Activated naive CD8-positive, alpha-beta T cell treated with anti-CD3 and anti-CD28 coated beads, Interleukin-2, amount 10 ng/mL, durations not matched to agents 7 days and 5 days (primary cell): ENCODE measurements around the gene SEC23A. TPM values are rescaled to one million over a fixed set of nuclear protein-coding genes. Genes with fewer than 3 reads are reported as not detected.
"Not testable (repeated sequence)": the region's sequence is repeated elsewhere in the genome, so short reads cannot be mapped to it uniquely, and the experiment has no call there.

Source experiments
- ATAC-seq: fragments of 150-1000 bp; cut with Tn5 transposase; one replicate; pipeline ENCODE4 v1.10.0; 2021; ENCODE audit warnings: low read depth, moderate library complexity
- POLR2A ChIA-PET: fragments of 350-600 bp; sonication (Branson Sonifier 250); formaldehyde crosslinking; loops from one replicate; lab custom pipeline; 2021; ENCODE audit warnings: antibody characterized with exemption; lab: Charles Lee
- DNase-seq: peaks from one replicate; pipeline ENCODE4 v3.0.0; 2021
- H3K27ac Mint-ChIP-seq: one replicate; pipeline ENCODE4 v1.8.0; 2022; ENCODE audit warnings: mild to moderate bottlenecking, mixed read lengths
- H3K27me3 Mint-ChIP-seq: one replicate; pipeline ENCODE4 v1.8.0; 2022; ENCODE audit warnings: mild to moderate bottlenecking, moderate library complexity, mixed read lengths
- H3K36me3 Mint-ChIP-seq: one replicate; pipeline ENCODE4 v1.8.0; 2021; ENCODE audit warnings: mild to moderate bottlenecking, mixed read lengths
- H3K4me1 Mint-ChIP-seq: one replicate; pipeline ENCODE4 v1.8.0; 2021; ENCODE audit warnings: mixed read lengths
- H3K4me3 Mint-ChIP-seq: one replicate; pipeline ENCODE4 v1.8.0; 2022; ENCODE audit warnings: mild to moderate bottlenecking, moderate library complexity, mixed read lengths
- H3K9me3 Mint-ChIP-seq: one replicate; pipeline ENCODE4 v1.8.0; 2021; ENCODE audit warnings: mixed read lengths
- total RNA-seq, 2 experiments: library from RNA; stranded (reverse); gene quantifications; one replicate each; pipeline ENCODE4 v1.2.3, GENCODE V29; 2021

SEC23A gene
- total RNA-seq, 2 experiments from 2014 or later, result 66.2 to 66.8 TPM

DNA sequence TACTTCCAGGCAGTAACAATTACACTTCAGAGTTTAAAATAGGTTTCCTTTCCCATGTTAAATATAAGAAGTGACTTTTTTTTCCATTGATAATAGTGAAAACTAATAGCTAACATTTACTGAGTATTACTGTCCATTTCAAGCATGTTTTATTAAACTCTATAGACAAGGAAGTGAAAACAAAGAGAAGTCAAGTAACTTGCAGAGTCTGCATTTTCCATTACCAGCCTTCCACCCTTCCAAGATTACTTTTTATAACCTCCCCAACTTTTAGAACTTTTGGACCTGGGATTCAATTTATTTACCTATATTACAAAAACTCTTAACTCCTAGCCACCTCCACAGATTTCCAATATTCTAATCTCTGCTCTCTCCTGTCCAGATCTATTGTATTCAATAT is 67.7 kb downstream of the SEC23A start:
- no peaks in the 10 kb centered on the region for H3K27me3 Mint-ChIP-seq
- peaks cover 15% of the 10 kb centered on the region for H3K36me3 Mint-ChIP-seq
- no peak for DNase-seq
- H3K9me3 Mint-ChIP-seq, result no peaks in the 10 kb centered on the region
- POLR2A ChIA-PET, result no interaction called here
- H3K4me3 Mint-ChIP-seq, result no peak overlapping the region
- no peak for ATAC-seq
- no peak overlapping the region for H3K27ac Mint-ChIP-seq
- peaks cover 9% of the 10 kb centered on the region for H3K4me1 Mint-ChIP-seq

- ATAC-seq (no peak), DNase-seq (no peak)
- Mint-ChIP-seq H3K27ac (no peak overlapping the region), H3K9me3 (no peaks in the 10 kb centered on the region), H3K4me1 (peaks cover 9% of the 10 kb centered on the region), H3K27me3 (no peaks in the 10 kb centered on the region), H3K36me3 (peaks cover 18% of the 10 kb centered on the region), H3K4me3 (no peak overlapping the region)
- POLR2A ChIA-PET, result interaction anchor here (0.9 kb wide), 1 partner anchor 68 kb away, joined by 3 read pairs; the partner anchor contains the start of gene SEC23A
These were observed 68.3 kb downstream of the SEC23A start for GRCh38 chr14:39034481-39035296.

DNA sequence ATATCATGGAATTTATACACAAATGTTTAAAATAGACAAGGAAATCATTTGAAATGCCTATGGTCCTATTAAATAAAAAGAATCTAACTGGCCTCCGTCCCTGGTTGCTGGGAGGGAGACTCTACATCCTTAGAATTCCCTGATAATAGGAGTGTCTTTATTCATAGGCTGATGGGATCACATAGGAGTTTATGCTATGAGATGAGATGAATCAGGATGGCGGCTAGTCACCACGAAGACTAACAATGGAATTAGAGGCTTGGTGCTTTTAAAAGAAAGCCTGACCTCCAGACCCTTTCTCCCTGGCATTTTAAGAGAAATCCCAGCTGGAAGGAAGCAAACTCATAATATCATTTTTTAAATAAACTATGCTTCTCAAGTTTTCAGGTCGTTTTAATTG is 69.7 kb downstream of the SEC23A start:
- POLR2A ChIA-PET, result no interaction called here
- Mint-ChIP-seq H3K4me1 (peaks cover 2% of the 10 kb centered on the region), H3K36me3 (peaks cover 17% of the 10 kb centered on the region), H3K4me3 (no peak overlapping the region), H3K27me3 (no peaks in the 10 kb centered on the region), H3K9me3 (no peaks in the 10 kb centered on the region), H3K27ac (no peak overlapping the region)
- DNase-seq (no peak), ATAC-seq (no peak)

- H3K9me3 Mint-ChIP-seq, result no peaks in the 10 kb centered on the region
- POLR2A ChIA-PET, result no interaction called here
These were observed 72.8 kb downstream of the SEC23A start for GRCh38 chr14:39030209-39030608.

GRCh38 chr14:39029789-39030188 is 73.2 kb downstream of the SEC23A start:
- no peak overlapping the region for H3K4me3 Mint-ChIP-seq
- no peak for ATAC-seq
- H3K4me1 Mint-ChIP-seq, result peaks cover 10% of the 10 kb centered on the region
- no peak overlapping the region for H3K27ac Mint-ChIP-seq
- H3K36me3 Mint-ChIP-seq, result peaks cover 24% of the 10 kb centered on the region
- POLR2A ChIA-PET, result no interaction called here
- no peaks in the 10 kb centered on the region for H3K9me3 Mint-ChIP-seq
- DNase-seq, result no peak
- no peaks in the 10 kb centered on the region for H3K27me3 Mint-ChIP-seq

More at GRCh38 chr14:39030209-39030608, 72.8 kb downstream of the SEC23A start:
- no peak for ATAC-seq
- peaks cover 24% of the 10 kb centered on the region for H3K36me3 Mint-ChIP-seq
- DNase-seq, result no peak
- no peaks in the 10 kb centered on the region for H3K27me3 Mint-ChIP-seq
- H3K27ac Mint-ChIP-seq, result no peak overlapping the region
- no peak overlapping the region for H3K4me3 Mint-ChIP-seq
- peaks cover 10% of the 10 kb centered on the region for H3K4me1 Mint-ChIP-seq

GRCh38 chr14:39028620-39029019 is 74.4 kb downstream of the SEC23A start:
- Mint-ChIP-seq H3K27ac (no peak overlapping the region), H3K9me3 (no peaks in the 10 kb centered on the region), H3K4me3 (no peak overlapping the region), H3K36me3 (peaks cover 24% of the 10 kb centered on the region), H3K27me3 (no peaks in the 10 kb centered on the region), H3K4me1 (peaks cover 10% of the 10 kb centered on the region)
- POLR2A ChIA-PET, result no interaction called here
- ATAC-seq (no peak), DNase-seq (no peak)

DNA sequence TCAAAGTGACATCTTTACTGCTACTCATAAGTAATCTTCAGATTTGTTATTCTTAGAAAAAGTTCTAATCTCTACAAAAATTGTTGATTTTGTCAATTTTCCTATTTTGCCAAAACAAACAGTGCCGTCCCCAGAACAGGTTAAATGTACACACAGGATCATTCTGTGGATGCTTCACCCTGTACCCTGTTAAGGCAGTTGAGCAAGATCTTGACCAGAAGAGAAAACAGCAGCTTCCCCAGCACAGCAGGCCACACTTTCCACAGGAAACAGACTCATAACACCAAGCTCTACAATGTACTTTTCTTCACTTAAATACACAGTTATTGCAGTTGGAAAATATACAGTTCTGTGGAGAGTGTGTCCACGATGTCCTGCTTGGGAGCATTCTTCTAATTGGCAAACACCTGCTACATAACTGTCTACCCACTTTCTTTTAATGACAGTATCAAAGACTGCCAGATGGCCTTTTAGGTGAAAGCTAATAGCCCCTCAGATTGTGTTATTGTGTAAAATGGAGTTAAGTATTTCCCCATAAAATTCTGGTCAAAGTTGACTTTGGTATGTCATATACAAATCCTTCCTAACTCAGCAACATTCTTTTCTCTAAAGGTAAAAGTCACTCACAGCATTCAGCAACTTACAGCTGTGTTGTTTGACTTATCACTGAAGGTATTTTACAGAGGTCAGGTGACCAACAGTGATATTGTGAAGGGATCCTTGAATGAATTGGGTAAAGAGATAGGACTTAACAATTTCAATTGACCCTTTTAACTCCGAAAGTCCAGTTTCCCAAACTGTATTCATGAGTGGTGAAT is 77.0 kb downstream of the SEC23A start:
- no peaks in the 10 kb centered on the region for H3K27me3 Mint-ChIP-seq
- H3K4me3 Mint-ChIP-seq, result no peak overlapping the region
- no peak overlapping the region for H3K27ac Mint-ChIP-seq
- H3K9me3 Mint-ChIP-seq, result no peaks in the 10 kb centered on the region
- ATAC-seq, result peak; percentile 39
- POLR2A ChIA-PET, result interaction anchor here (0.6 kb wide), 1 partner anchor 106 kb away, joined by 3 read pairs; no protein-coding TSS in a partner anchor
- DNase-seq, result no peak
- peaks cover 10% of the 10 kb centered on the region for H3K4me1 Mint-ChIP-seq
- H3K36me3 Mint-ChIP-seq, result peaks cover 20% of the 10 kb centered on the region

DNA sequence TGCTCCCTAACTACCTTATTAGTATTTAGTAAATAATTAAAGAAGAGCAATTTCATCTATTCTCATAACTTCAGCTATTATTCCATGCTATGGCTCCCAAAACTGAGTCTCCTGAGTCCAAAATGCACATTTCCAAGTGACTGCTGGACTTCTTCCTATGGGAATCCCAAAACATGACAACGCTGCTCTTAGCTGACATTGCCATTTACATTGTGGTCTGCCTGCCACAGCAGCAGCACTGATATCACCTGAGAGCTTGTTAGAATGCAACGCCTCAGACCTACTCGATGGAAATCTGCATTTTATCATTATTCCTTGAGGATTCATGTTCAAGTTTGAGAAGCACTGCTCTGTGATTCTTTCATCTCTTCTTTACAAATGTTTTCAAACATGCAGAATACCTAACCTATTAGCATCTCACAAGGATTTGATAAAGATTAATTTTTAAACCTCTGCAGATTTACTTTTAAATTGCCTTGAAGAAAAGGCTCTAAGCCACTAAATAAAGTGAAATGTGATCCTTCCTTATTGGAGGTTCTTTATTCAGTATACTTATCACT is 77.7 kb downstream of the SEC23A start:
- H3K36me3 Mint-ChIP-seq, result peaks cover 15% of the 10 kb centered on the region
- POLR2A ChIA-PET, result interaction anchor here (0.6 kb wide), 1 partner anchor 107 kb away, joined by 3 read pairs; no protein-coding TSS in a partner anchor
- no peaks in the 10 kb centered on the region for H3K27me3 Mint-ChIP-seq
- no peak overlapping the region for H3K4me3 Mint-ChIP-seq
- DNase-seq (no peak), ATAC-seq (no peak)
- H3K9me3 Mint-ChIP-seq, result no peaks in the 10 kb centered on the region
- H3K27ac Mint-ChIP-seq, result no peak overlapping the region
- H3K4me1 Mint-ChIP-seq, result peaks cover 8% of the 10 kb centered on the region

- no peaks in the 10 kb centered on the region for H3K9me3 Mint-ChIP-seq
- DNase-seq (no peak), ATAC-seq (no peak)
- POLR2A ChIA-PET, result no interaction called here
- H3K27me3 Mint-ChIP-seq, result no peaks in the 10 kb centered on the region
- H3K36me3 Mint-ChIP-seq, result peaks cover 8% of the 10 kb centered on the region
- peaks cover 8% of the 10 kb centered on the region for H3K4me1 Mint-ChIP-seq
- no peak overlapping the region for H3K4me3 Mint-ChIP-seq
- H3K27ac Mint-ChIP-seq, result no peak overlapping the region
These were observed 78.8 kb downstream of the SEC23A start for GRCh38 chr14:39023939-39024871.

GRCh38 chr14:39017096-39018016 is 85.7 kb downstream of the SEC23A start:
- ATAC-seq, H3K4me3 Mint-ChIP-seq, H3K36me3 Mint-ChIP-seq, H3K4me1 Mint-ChIP-seq, POLR2A ChIA-PET, H3K27ac Mint-ChIP-seq, H3K9me3 Mint-ChIP-seq, H3K27me3 Mint-ChIP-seq, DNase-seq: not testable (repeated sequence)

DNA sequence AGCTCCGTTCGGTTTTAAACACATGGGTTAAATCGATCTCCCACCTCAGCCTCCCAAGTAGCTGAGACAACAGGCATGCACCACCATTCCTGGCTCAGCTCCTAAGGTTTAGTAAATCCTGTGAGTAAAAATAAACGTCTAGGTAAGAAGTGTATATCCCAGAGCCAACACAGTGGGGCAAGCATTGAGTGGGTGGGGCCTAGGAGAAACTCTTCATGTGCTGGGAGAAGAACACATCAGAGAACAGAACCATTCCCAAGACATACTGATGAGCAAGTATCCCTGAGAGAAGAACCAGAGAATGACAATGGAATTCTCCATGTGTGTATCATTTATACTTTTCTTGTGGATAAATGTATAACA is 86.3 kb downstream of the SEC23A start:
- H3K9me3 Mint-ChIP-seq, result no peaks in the 10 kb centered on the region

More for the DNA sequence above, 86.3 kb downstream of the SEC23A start:
- no peak for ATAC-seq
- no peaks in the 10 kb centered on the region for H3K4me1 Mint-ChIP-seq
- no peaks in the 10 kb centered on the region for H3K27me3 Mint-ChIP-seq
- POLR2A ChIA-PET, result no interaction called here
- H3K4me3 Mint-ChIP-seq, result no peak overlapping the region
- H3K36me3 Mint-ChIP-seq, result no peaks in the 10 kb centered on the region
- no peak for DNase-seq
- H3K27ac Mint-ChIP-seq, result no peak overlapping the region
